ENCODE results near the gene UCMA. TPM values are rescaled to one million over a fixed set of nuclear protein-coding genes. Genes with fewer than 3 reads are reported as not detected.

Gene UCMA
- total RNA-seq, 6 donors from 2014 or later: not detected

- DNase-seq: no peak
- WGBS, 2 donors: 62 to 66% methylated on average over 5 of the region's 5 CpGs
- H3K27me3 ChIP-seq: no peaks in the 10 kb centered on the region
- no peak for TF ChIP-seq CTCF (IDR thresholded peaks at IDR 0.05)
- no peak for TF ChIP-seq POLR2AphosphoS5 (IDR thresholded peaks at IDR 0.05)
- no peak for TF ChIP-seq POLR2A (IDR thresholded peaks at IDR 0.05)
- no peak for TF ChIP-seq EP300 (IDR thresholded peaks at IDR 0.05)
- ATAC-seq (ENCODE audit: low FRiP score in 2 of 2): no peak
- no peaks in the 10 kb centered on the region for H3K36me3 ChIP-seq
- H3K9me3 ChIP-seq: no peaks in the 10 kb centered on the region
- H3K27ac ChIP-seq: no peak overlapping the region
- no peaks in the 10 kb centered on the region for H3K4me1 ChIP-seq
- H3K4me3 ChIP-seq: no peak overlapping the region
Measured at GRCh38 chr10:13257621-13258140, 23.5 kb upstream of the UCMA start.

- H3K4me3 ChIP-seq: no peak overlapping the region
- TF ChIP-seq CTCF (IDR thresholded peaks at IDR 0.05) (no peak), POLR2AphosphoS5 (IDR thresholded peaks at IDR 0.05) (no peak)
- DNase-seq: no peak
- no peaks in the 10 kb centered on the region for H3K36me3 ChIP-seq
- ATAC-seq (ENCODE audit: low FRiP score in 2 of 2): no peak
- H3K27ac ChIP-seq: no peak overlapping the region
- 83 to 91% methylated on average over 2 of the region's 2 CpGs for WGBS, 2 donors
- no peaks in the 10 kb centered on the region for H3K4me1 ChIP-seq
- H3K9me3 ChIP-seq: no peaks in the 10 kb centered on the region
- H3K27me3 ChIP-seq: no peaks in the 10 kb centered on the region
Measured at GRCh38 chr10:13256627-13257026, 22.5 kb upstream of the UCMA start.

- ATAC-seq (ENCODE audit: low FRiP score in 2 of 2) (no peak), DNase-seq (no peak)
- 86 to 87% methylated on average over 4 of the region's 4 CpGs for WGBS, 2 donors
- Histone ChIP-seq H3K36me3 (no peaks in the 10 kb centered on the region), H3K9me3 (no peaks in the 10 kb centered on the region), H3K4me3 (no peak overlapping the region), H3K27me3 (no peaks in the 10 kb centered on the region), H3K27ac (no peak overlapping the region), H3K4me1 (no peaks in the 10 kb centered on the region)
- TF ChIP-seq EP300 (IDR thresholded peaks at IDR 0.05): no peak
- TF ChIP-seq CTCF (IDR thresholded peaks at IDR 0.05): no peak
Measured at GRCh38 chr10:13253726-13254125, 19.6 kb upstream of the UCMA start.

GRCh38 chr10:13247784-13248183 is 13.6 kb upstream of the UCMA start:
- 90% methylated on average over 4 of the region's 4 CpGs for WGBS, 2 donors
- no peak overlapping the region for H3K27ac ChIP-seq
- H3K27me3 ChIP-seq: no peaks in the 10 kb centered on the region

More at GRCh38 chr10:13247784-13248183, 13.6 kb upstream of the UCMA start:
- no peak for ATAC-seq (ENCODE audit: low FRiP score in 2 of 2)
- Histone ChIP-seq H3K4me1 (no peaks in the 10 kb centered on the region), H3K36me3 (no peaks in the 10 kb centered on the region), H3K9me3 (no peaks in the 10 kb centered on the region), H3K4me3 (no peak overlapping the region)
- TF ChIP-seq CTCF (IDR thresholded peaks at IDR 0.05) (no peak), EP300 (IDR thresholded peaks at IDR 0.05) (no peak), POLR2A (IDR thresholded peaks at IDR 0.05) (no peak), POLR2AphosphoS5 (IDR thresholded peaks at IDR 0.05) (no peak)
- no peak for DNase-seq

Data from upper lobe of left lung (tissue), 6 donors.